IMR-90 (cell line): ENCODE results near the gene UBA7. TPM values are rescaled to one million over a fixed set of nuclear protein-coding genes. Genes with fewer than 3 reads are reported as not detected.

ENCODE experiments used
- ATAC-seq: fragments of 200-7000 bp; cut with Tn5 transposase; 2 replicates; pipeline ENCODE4 v1.9.1; 2020; ENCODE audit warnings: low read depth, mild to moderate bottlenecking, moderate library complexity
- BruUV-seq: library from RNA; stranded (reverse); fragments of 400-500 nt; replicated peaks from 2 replicates; lab custom pipeline; 2021; lab: Mats Ljungman, UMichigan
- CTCF ChIA-PET: fragments of 300-600 bp; formaldehyde crosslinking; extraction: SDS; loops from one replicate; lab custom pipeline; 2021; ENCODE audit warnings: antibody characterized with exemption; lab: Yijun Ruan, JAX
- POLR2A ChIA-PET: fragments of 300-600 bp; sonication (Branson Sonifier 250); formaldehyde crosslinking; loops from one replicate; lab custom pipeline; 2022; ENCODE audit warnings: antibody characterized with exemption; ENCODE audit not compliant: unreplicated experiment; lab: Charles Lee
- DNase-seq: peaks from one replicate; pipeline ENCODE4 v3.0.0; 2013
- H2AFZ ChIP-seq: replicated peaks from 2 replicates; pipeline ENCODE3; 2013; ENCODE audit warnings: low read length, mild to moderate bottlenecking; ENCODE audit not compliant: poor library complexity
- H2AK5ac ChIP-seq: 2 replicates; pipeline ENCODE4 v1.6.1; 2013; ENCODE audit warnings: low read depth, low read length, inconsistent platforms
- H2AK9ac ChIP-seq: replicated peaks from 2 replicates; pipeline ENCODE3; 2013; ENCODE audit warnings: mild to moderate bottlenecking, low read depth, low read length, moderate library complexity; ENCODE audit not compliant: poor library complexity
- H2BK120ac ChIP-seq: 2 replicates; pipeline ENCODE4 v1.6.1; 2013; ENCODE audit warnings: low read depth, low read length, inconsistent platforms
- H2BK15ac ChIP-seq: 3 replicates; pipeline ENCODE4 v1.6.1; 2013; ENCODE audit warnings: low read depth, low read length, inconsistent platforms
- H2BK20ac ChIP-seq: 2 replicates; pipeline ENCODE4 v1.6.1; 2013; ENCODE audit warnings: low read depth, mild to moderate bottlenecking, inconsistent platforms, low read length, moderate library complexity
- H2BK5ac ChIP-seq: 2 replicates; pipeline ENCODE4 v1.6.1; 2013; ENCODE audit warnings: mild to moderate bottlenecking, low read depth, low read length, inconsistent platforms; ENCODE audit not compliant: poor library complexity, severe bottlenecking
- H3K14ac ChIP-seq: replicated peaks from 2 replicates; pipeline ENCODE4 v1.6.1; 2013; ENCODE audit warnings: low read depth, low read length, inconsistent platforms
- H3K18ac ChIP-seq: 2 replicates; pipeline ENCODE4 v1.6.1; 2013; ENCODE audit warnings: low read depth, low read length, control low read depth
- H3K23ac ChIP-seq: 2 replicates; pipeline ENCODE4 v1.6.1; 2013; ENCODE audit warnings: low read depth, low read length, inconsistent platforms
- H3K27ac ChIP-seq: 2 replicates; pipeline ENCODE4 v1.5.1; 2013; ENCODE audit warnings: mild to moderate bottlenecking, control low read depth, low read length; ENCODE audit not compliant: insufficient read depth
- H3K27me3 ChIP-seq: 2 replicates; pipeline ENCODE4 v1.6.1; 2013; ENCODE audit warnings: low read length; ENCODE audit not compliant: control insufficient read depth, insufficient read depth
- H3K36me3 ChIP-seq: 2 replicates; pipeline ENCODE4 v1.6.1; 2013; ENCODE audit warnings: low read length, mixed read lengths; ENCODE audit not compliant: control insufficient read depth, insufficient read depth
- H3K4ac ChIP-seq: 2 replicates; pipeline ENCODE4 v1.6.1; 2013; ENCODE audit warnings: low read depth, low read length, inconsistent platforms
- H3K4me1 ChIP-seq: 2 replicates; pipeline ENCODE4 v1.6.1; 2013; ENCODE audit warnings: low read length, mixed read lengths; ENCODE audit not compliant: control insufficient read depth, insufficient read depth
- H3K4me2 ChIP-seq: 2 replicates; pipeline ENCODE4 v1.6.1; 2013; ENCODE audit warnings: low read depth, mild to moderate bottlenecking, control low read depth, low read length, moderate library complexity
- H3K4me3 ChIP-seq: 2 replicates; pipeline ENCODE4 v1.5.1; 2013; ENCODE audit warnings: low read depth, mild to moderate bottlenecking, control low read depth, low read length, moderate library complexity; ENCODE audit not compliant: insufficient read depth
- H3K56ac ChIP-seq: 2 replicates; pipeline ENCODE4 v1.6.1; 2013; ENCODE audit warnings: low read length, inconsistent platforms; ENCODE audit not compliant: insufficient read depth; ENCODE audit errors: extremely low read depth
- H3K79me1 ChIP-seq, 2 experiments: 2 replicates each; pipeline ENCODE4 v1.6.1; 2013; ENCODE audit warnings: low read length in 2 of 2, inconsistent platforms in 1 of 2, low read depth in 1 of 2
- H3K9ac ChIP-seq: 2 replicates; pipeline ENCODE4 v1.6.1; 2013; ENCODE audit warnings: low read depth, low read length, control low read depth
- H3K9me1 ChIP-seq: 2 replicates; pipeline ENCODE4 v1.6.1; 2013; ENCODE audit warnings: low read length, inconsistent platforms; ENCODE audit not compliant: insufficient read depth
- H3K9me3 ChIP-seq: 2 replicates; pipeline ENCODE4 v1.6.1; 2013; ENCODE audit warnings: low read length; ENCODE audit not compliant: control insufficient read depth, insufficient read depth
- H4K20me1 ChIP-seq: 2 replicates; pipeline ENCODE4 v1.6.1; 2013; ENCODE audit warnings: low read length, inconsistent platforms; ENCODE audit not compliant: insufficient read depth
- H4K5ac ChIP-seq: 2 replicates; pipeline ENCODE4 v1.6.1; 2013; ENCODE audit warnings: mild to moderate bottlenecking, low read depth, low read length, control low read depth
- H4K8ac ChIP-seq, 2 experiments: 2 replicates each; pipeline ENCODE4 v1.6.1; 2013; ENCODE audit warnings: low read depth in 2 of 2, low read length in 2 of 2, control low read depth in 1 of 2, inconsistent platforms in 1 of 2
- H4K91ac ChIP-seq: 2 replicates; pipeline ENCODE4 v1.6.1; 2013; ENCODE audit warnings: low read depth, low read length, inconsistent platforms; ENCODE audit not compliant: insufficient read depth
- BHLHE40 ChIP-seq: fragments of 150-350 bp; IDR thresholded peaks from 2 replicates; pipeline ENCODE4 v1.6.1; 2016; ENCODE audit warnings: mild to moderate bottlenecking, low read depth, low read length
- CEBPB ChIP-seq: IDR thresholded peaks from 2 replicates; pipeline ENCODE4 v1.6.1; 2012; ENCODE audit warnings: low read depth, low read length, improper control_type of control experiment
- CHD1 ChIP-seq: IDR thresholded peaks from 2 replicates; pipeline ENCODE4 v1.6.1; 2012; ENCODE audit warnings: low read depth, low read length, improper control_type of control experiment
- FOS ChIP-seq: fragments of 150-350 bp; IDR thresholded peaks from 2 replicates; pipeline ENCODE4 v1.6.1; 2016; ENCODE audit warnings: low read depth, low read length
- MAFK ChIP-seq: IDR thresholded peaks from 2 replicates; pipeline ENCODE4 v1.6.1; 2012; ENCODE audit warnings: low read depth, low read length, improper control_type of control experiment
- MAZ ChIP-seq: IDR thresholded peaks from 2 replicates; pipeline ENCODE4 v1.6.1; 2012; ENCODE audit warnings: low read depth, mild to moderate bottlenecking, low read length, improper control_type of control experiment, moderate library complexity, borderline replicate concordance
- MXI1 ChIP-seq: IDR thresholded peaks from 2 replicates; pipeline ENCODE4 v1.6.1; 2012; ENCODE audit warnings: low read depth, mild to moderate bottlenecking, low read length, moderate library complexity, borderline replicate concordance
- NFE2L2 ChIP-seq: fragments of 150-350 bp; IDR thresholded peaks from 2 replicates; pipeline ENCODE4 v1.6.1; 2016; ENCODE audit warnings: low read depth, mild to moderate bottlenecking, low read length
- POLR2A ChIP-seq: IDR thresholded peaks from 2 replicates; pipeline ENCODE4 v1.6.1; 2012; ENCODE audit warnings: mild to moderate bottlenecking, low read depth, low read length
- RAD21 ChIP-seq: IDR thresholded peaks from 2 replicates; pipeline ENCODE4 v1.6.1; 2012; ENCODE audit warnings: low read length, improper control_type of control experiment
- RCOR1 ChIP-seq: IDR thresholded peaks from 2 replicates; pipeline ENCODE4 v1.6.1; 2012; ENCODE audit warnings: mild to moderate bottlenecking, low read length, improper control_type of control experiment; ENCODE audit not compliant: insufficient replicate concordance
- RFX5 ChIP-seq: IDR thresholded peaks from 2 replicates; pipeline ENCODE4 v1.8.0; 2012; ENCODE audit warnings: low read depth, mild to moderate bottlenecking, low read length, moderate library complexity
- SMC3 ChIP-seq: fragments of 150-350 bp; IDR thresholded peaks from 2 replicates; pipeline ENCODE4 v1.6.1; 2016; ENCODE audit warnings: low read depth, mild to moderate bottlenecking, antibody characterized with exemption, low read length, moderate library complexity
- WGBS, 2 experiments: methylation state at CpG; one replicate each; pipeline versions ENCODE4 v1.1.5 to v1.1.7; 2013; ENCODE audit warnings: missing lambda C conversion rate in 2 of 2; ENCODE audit not compliant: insufficient read length in 1 of 2; ENCODE audit errors: extremely low coverage in 2 of 2; 5-methylcytosine and 5-hydroxymethylcytosine counted together
- dilution Hi-C: fragments of 300-500 bp; cut with HindIII; formaldehyde crosslinking; loops from one replicate; pipeline ENCODE4 v1.14.3; 2018; ENCODE audit warnings: low sequenced_read_pairs; ENCODE audit not compliant: unreplicated experiment
- in situ Hi-C: fragments of 300-500 bp; cut with MboI; formaldehyde crosslinking; loops from 3 replicates; pipeline ENCODE4 v1.14.3; 2019; ENCODE audit warnings: low sequenced_read_pairs, inconsistent platforms, mixed read lengths
- intact Hi-C: fragments of 100-400 bp; cut with micrococcal nuclease; formaldehyde crosslinking; loops from 2 replicates; pipeline ENCODE4 v1.10.0; 2022
- polyA plus RNA-seq, 3 experiments: library from polyadenylated mRNA; depleted of rRNA; stranded (reverse); fragments of >200 nt; gene quantifications; 2 replicates each; pipeline ENCODE4 v1.2.3, GENCODE V29; 2012; ENCODE audit warnings: low replicate concordance in 1 of 3
- total RNA-seq: library from RNA; depleted of rRNA; stranded (reverse); fragments of >200 nt; gene quantifications from 2 replicates; pipeline ENCODE4 v1.2.3, GENCODE V29; 2012
- TF ChIP-seq, protein P1 (sequence below): fragments of 150-350 bp; IDR thresholded peaks from 2 replicates; pipeline ENCODE4 v1.6.1; 2017; ENCODE audit warnings: mild to moderate bottlenecking, antibody characterized with exemption, low read length, low read depth
- TF ChIP-seq, protein P2 (sequence below): conservative IDR thresholded peaks from 2 replicates; pipeline ENCODE4 v1.5.1; 2012; ENCODE audit warnings: mild to moderate bottlenecking, low read depth, low read length, improper control_type of control experiment
- TF ChIP-seq, protein P3 (sequence below): fragments of 150-350 bp; IDR thresholded peaks from 2 replicates; pipeline ENCODE4 v1.6.1; 2016; ENCODE audit warnings: low read depth, mild to moderate bottlenecking, low read length, moderate library complexity, borderline replicate concordance

Gene UBA7
- total and polyA plus RNA-seq, 2 of the 4 experiments (the other 2 are of a cell fraction): 18.6 to 57.8 TPM

DNA sequence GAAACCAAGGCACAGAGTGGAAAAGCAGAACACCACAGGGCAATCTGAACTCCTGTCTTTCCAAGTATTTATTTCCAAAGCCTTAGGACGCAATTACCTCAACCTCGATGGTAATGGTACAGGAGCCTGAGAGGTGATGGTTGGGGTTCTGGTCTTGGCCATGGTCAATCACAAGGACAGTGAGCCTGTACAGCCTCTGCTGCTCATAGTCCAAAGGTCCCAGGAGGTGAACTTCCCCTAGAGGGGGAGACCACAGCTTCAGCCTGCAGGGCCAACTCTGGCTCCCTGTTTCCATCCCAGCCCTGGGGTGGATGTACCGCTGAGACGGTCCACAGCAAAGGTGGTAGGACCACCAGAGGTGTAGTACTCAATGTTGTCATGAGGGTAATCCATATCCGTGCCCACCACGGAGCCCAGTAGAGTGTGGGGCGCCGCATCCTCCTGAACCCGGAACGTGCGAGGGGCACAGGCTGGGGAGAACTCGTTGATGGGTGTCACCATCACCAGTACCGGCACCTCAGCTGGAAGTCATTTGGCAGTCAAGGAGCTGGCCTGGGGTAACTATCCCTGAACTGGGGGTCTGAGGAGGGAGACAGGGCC lies 20.2 kb downstream of the UBA7 start:
- intact Hi-C loops (no loop called here), in situ Hi-C loops (no loop called here), dilution Hi-C loops (no loop called here)
- Histone ChIP-seq H3K4ac (no peak overlapping the region), H4K20me1 (no peaks in the 10 kb centered on the region), H3K9me3 (no peaks in the 10 kb centered on the region), H3K79me1 (no peaks in the 10 kb centered on the region), H2AK5ac (no peak overlapping the region), H2BK15ac (no peak overlapping the region), H3K23ac (no peak overlapping the region), H3K9ac (no peak overlapping the region), H2AK9ac (no peak overlapping the region), H3K27me3 (peaks cover 10% of the 10 kb centered on the region; the same call in 1 of the 2 replicates), H2BK120ac (no peak overlapping the region), H3K56ac (no peak overlapping the region), H3K14ac (no peak overlapping the region), H4K91ac (no peak overlapping the region), H3K18ac (no peak overlapping the region), H3K4me3 (no peak overlapping the region), H4K5ac (no peak overlapping the region), H3K4me1 (no peaks in the 10 kb centered on the region), H3K27ac (no peak overlapping the region), H4K8ac (no peak overlapping the region), H2AFZ (no peak overlapping the region), H3K36me3 (no peaks in the 10 kb centered on the region), H3K9me1 (no peaks in the 10 kb centered on the region), H3K4me2 (no peak overlapping the region), H2BK5ac (no peak overlapping the region), H2BK20ac (no peak overlapping the region)
- WGBS, 2 experiments: 100% methylated on average over 1 of the region's 13 CpGs; no CpG with 5 or more reads in 1 of the 2 experiments
- no peak for DNase-seq
- no peak for TF ChIP-seq CEBPB
- no peak for TF ChIP-seq RCOR1
- TF ChIP-seq SMC3: no peak
- TF ChIP-seq RFX5: no peak
- no peak for TF ChIP-seq MXI1
- TF ChIP-seq, protein P1, sequence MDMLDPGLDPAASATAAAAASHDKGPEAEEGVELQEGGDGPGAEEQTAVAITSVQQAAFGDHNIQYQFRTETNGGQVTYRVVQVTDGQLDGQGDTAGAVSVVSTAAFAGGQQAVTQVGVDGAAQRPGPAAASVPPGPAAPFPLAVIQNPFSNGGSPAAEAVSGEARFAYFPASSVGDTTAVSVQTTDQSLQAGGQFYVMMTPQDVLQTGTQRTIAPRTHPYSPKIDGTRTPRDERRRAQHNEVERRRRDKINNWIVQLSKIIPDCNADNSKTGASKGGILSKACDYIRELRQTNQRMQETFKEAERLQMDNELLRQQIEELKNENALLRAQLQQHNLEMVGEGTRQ: no peak
- no peak for TF ChIP-seq MAZ
- TF ChIP-seq, protein P2, sequence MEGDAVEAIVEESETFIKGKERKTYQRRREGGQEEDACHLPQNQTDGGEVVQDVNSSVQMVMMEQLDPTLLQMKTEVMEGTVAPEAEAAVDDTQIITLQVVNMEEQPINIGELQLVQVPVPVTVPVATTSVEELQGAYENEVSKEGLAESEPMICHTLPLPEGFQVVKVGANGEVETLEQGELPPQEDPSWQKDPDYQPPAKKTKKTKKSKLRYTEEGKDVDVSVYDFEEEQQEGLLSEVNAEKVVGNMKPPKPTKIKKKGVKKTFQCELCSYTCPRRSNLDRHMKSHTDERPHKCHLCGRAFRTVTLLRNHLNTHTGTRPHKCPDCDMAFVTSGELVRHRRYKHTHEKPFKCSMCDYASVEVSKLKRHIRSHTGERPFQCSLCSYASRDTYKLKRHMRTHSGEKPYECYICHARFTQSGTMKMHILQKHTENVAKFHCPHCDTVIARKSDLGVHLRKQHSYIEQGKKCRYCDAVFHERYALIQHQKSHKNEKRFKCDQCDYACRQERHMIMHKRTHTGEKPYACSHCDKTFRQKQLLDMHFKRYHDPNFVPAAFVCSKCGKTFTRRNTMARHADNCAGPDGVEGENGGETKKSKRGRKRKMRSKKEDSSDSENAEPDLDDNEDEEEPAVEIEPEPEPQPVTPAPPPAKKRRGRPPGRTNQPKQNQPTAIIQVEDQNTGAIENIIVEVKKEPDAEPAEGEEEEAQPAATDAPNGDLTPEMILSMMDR: no peak
- no peak for TF ChIP-seq RAD21
- TF ChIP-seq POLR2A: no peak
- TF ChIP-seq, protein P3, sequence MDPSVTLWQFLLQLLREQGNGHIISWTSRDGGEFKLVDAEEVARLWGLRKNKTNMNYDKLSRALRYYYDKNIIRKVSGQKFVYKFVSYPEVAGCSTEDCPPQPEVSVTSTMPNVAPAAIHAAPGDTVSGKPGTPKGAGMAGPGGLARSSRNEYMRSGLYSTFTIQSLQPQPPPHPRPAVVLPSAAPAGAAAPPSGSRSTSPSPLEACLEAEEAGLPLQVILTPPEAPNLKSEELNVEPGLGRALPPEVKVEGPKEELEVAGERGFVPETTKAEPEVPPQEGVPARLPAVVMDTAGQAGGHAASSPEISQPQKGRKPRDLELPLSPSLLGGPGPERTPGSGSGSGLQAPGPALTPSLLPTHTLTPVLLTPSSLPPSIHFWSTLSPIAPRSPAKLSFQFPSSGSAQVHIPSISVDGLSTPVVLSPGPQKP: no peak
- no peak for TF ChIP-seq BHLHE40
- TF ChIP-seq CHD1: no peak
- no peak for TF ChIP-seq FOS
- no peak for TF ChIP-seq NFE2L2
- no peak for TF ChIP-seq MAFK
- BruUV-seq: no TSS peak
- ATAC-seq: no peak
- ChIA-PET CTCF (no interaction called here), POLR2A (no interaction called here)
